GM12878 (cell line): ENCODE results near the gene EEPD1. TPM values are rescaled to one million over a fixed set of nuclear protein-coding genes. Genes with fewer than 3 reads are reported as not detected.

Source experiments
- ATAC-seq: fragments of 200-7000 bp; cut with Tn5 transposase; 3 replicates; pipeline ENCODE4 v1.9.1; 2020; ENCODE audit warnings: mild to moderate bottlenecking, moderate library complexity
- BruUV-seq: library from RNA; stranded (reverse); fragments of 400-500 nt; replicated peaks from 2 replicates; lab custom pipeline; 2021; lab: Mats Ljungman, UMichigan
- CTCF ChIA-PET: fragments of 300-600 bp; sonication (Branson Sonifier 250); formaldehyde crosslinking; extraction: SDS; loops from one replicate; lab custom pipeline; 2021; ENCODE audit warnings: inconsistent platforms; lab: Yijun Ruan, JAX
- POLR2A ChIA-PET: fragments of 350-600 bp; formaldehyde crosslinking; extraction: SDS; loops from one replicate; lab custom pipeline; 2021; ENCODE audit warnings: inconsistent platforms; lab: Charles Lee
- RAD21 ChIA-PET: fragments of 300-600 bp; sonication (Branson Sonifier 250); formaldehyde crosslinking; loops from one replicate; lab custom pipeline; 2023; ENCODE audit warnings: antibody characterized with exemption; ENCODE audit not compliant: unreplicated experiment; lab: Charles Lee
- SMC1A ChIA-PET: fragments of 300-600 bp; sonication (Branson Sonifier 250); formaldehyde crosslinking; loops from one replicate; lab custom pipeline; 2023; ENCODE audit not compliant: unreplicated experiment, uncharacterized antibody; lab: Charles Lee
- DNase-seq: peaks from one replicate; pipeline ENCODE4 v3.0.0-alpha.2; 2011; ENCODE audit warnings: low read depth, low spot score
- FAIRE-seq: peaks from 3 replicates; lab custom pipeline; 2011; peaks lifted over from hg19 to GRCh38; lab: Jason Lieb, UNC
- H2AFZ ChIP-seq: 2 replicates; pipeline ENCODE4 v1.6.0; 2011; ENCODE audit warnings: low read depth, low read length, control low read depth; ENCODE audit not compliant: control insufficient read depth
- H3K27ac ChIP-seq: 2 replicates; pipeline ENCODE4 v1.5.1; 2011; ENCODE audit warnings: control low read depth; ENCODE audit not compliant: control insufficient read depth, insufficient read depth
- H3K27me3 ChIP-seq, 2 experiments: replicated peaks in 1 of 2; 2 replicates each; pipeline versions ENCODE4 v1.6.0 to v1.6.1; 2011; ENCODE audit warnings: low read length in 1 of 2; ENCODE audit not compliant: control insufficient read depth in 2 of 2, insufficient read depth in 2 of 2
- H3K36me3 ChIP-seq, 2 experiments: 2 replicates each; pipeline ENCODE4 v1.5.1; 2011; ENCODE audit warnings: low read length in 1 of 2; ENCODE audit not compliant: control insufficient read depth in 2 of 2, insufficient read depth in 2 of 2
- H3K4me1 ChIP-seq: 2 replicates; pipeline ENCODE4 v1.6.1; 2011; ENCODE audit warnings: mild to moderate bottlenecking, low read length, moderate library complexity, mixed read lengths; ENCODE audit not compliant: control insufficient read depth, insufficient read depth
- H3K4me2 ChIP-seq: 2 replicates; pipeline ENCODE4 v1.6.0; 2011; ENCODE audit warnings: control low read depth; ENCODE audit not compliant: control insufficient read depth, insufficient read depth
- H3K4me3 ChIP-seq: fragments of 200-600 bp; sonication (generic); 2 replicates; pipeline ENCODE4 v1.5.1; 2016
- H3K79me2 ChIP-seq: 2 replicates; pipeline ENCODE4 v1.6.0; 2011; ENCODE audit warnings: low read length; ENCODE audit not compliant: control insufficient read depth, insufficient read depth
- H3K9ac ChIP-seq: 2 replicates; pipeline ENCODE4 v1.8.0; 2011; ENCODE audit warnings: low read length, control low read depth, mixed read lengths; ENCODE audit not compliant: control insufficient read depth, insufficient read depth
- H3K9me3 ChIP-seq: replicated peaks from 3 replicates; pipeline ENCODE4 v1.5.1; 2011; ENCODE audit warnings: mild to moderate bottlenecking, low read length; ENCODE audit not compliant: control insufficient read depth, insufficient read depth
- H4K20me1 ChIP-seq: 2 replicates; pipeline ENCODE4 v1.6.0; 2011; ENCODE audit not compliant: control insufficient read depth, insufficient read depth
- EGR1 ChIP-seq, 2 experiments: IDR thresholded peaks; 1 replicate in 1 of 2; 2 replicates in 1 of 2; pipeline ENCODE4 v1.6.1; 2011 to 2012; ENCODE audit warnings: low read depth in 2 of 2, low read length in 2 of 2, borderline replicate concordance in 1 of 2, mild to moderate bottlenecking in 1 of 2, moderate library complexity in 1 of 2
- NFIC ChIP-seq: IDR thresholded peaks from 2 replicates; pipeline ENCODE4 v1.6.1; 2012; ENCODE audit warnings: low read depth, mild to moderate bottlenecking, inconsistent platforms, low read length, moderate library complexity
- PAX8 ChIP-seq: fragments of 450-650 bp; IDR thresholded peaks from 2 replicates; pipeline ENCODE4 v1.6.1; 2017; ENCODE audit warnings: mild to moderate bottlenecking, moderate library complexity
- SMC3 ChIP-seq: IDR thresholded peaks from 2 replicates; pipeline ENCODE4 v1.6.1; 2011; ENCODE audit warnings: low read length, improper control_type of control experiment, borderline replicate concordance
- SPI1 ChIP-seq: IDR thresholded peaks from 2 replicates; pipeline ENCODE4 v1.6.1; 2011; ENCODE audit warnings: low read depth, mild to moderate bottlenecking, low read length, moderate library complexity, borderline replicate concordance; ENCODE audit not compliant: insufficient read depth
- SREBF1 ChIP-seq: IDR thresholded peaks from 2 replicates; pipeline ENCODE4 v1.6.1; 2012; ENCODE audit warnings: mild to moderate bottlenecking, low read length
- WGBS: methylation state at CpG from one replicate; pipeline ENCODE4 v1.1.6; 2016; ENCODE audit warnings: low lambda C conversion rate; ENCODE audit not compliant: insufficient replicate concordance, insufficient coverage; ENCODE audit errors: missing lambda C conversion rate; 5-methylcytosine and 5-hydroxymethylcytosine counted together
- in situ Hi-C: fragments of 300-500 bp; cut with MboI; formaldehyde crosslinking; loops from 9 replicates; pipeline ENCODE4 v1.14.3; 2018; ENCODE audit warnings: mixed read lengths
- intact Hi-C: fragments of 100-400 bp; cut with micrococcal nuclease; formaldehyde crosslinking; loops from one replicate; pipeline ENCODE4 v1.14.2; 2022; ENCODE audit not compliant: unreplicated experiment
- polyA plus RNA-seq, 11 experiments: library from polyadenylated mRNA; depleted of rRNA in 4 of 11; unstranded in 6 of 11; stranded (reverse) in 5 of 11; fragments of >200 nt; fragmentation: Nextera tagmentation in 4 of 11; fragmentation: Illumina TruSeq in 1 of 11; extraction: Ambion mirVana in 4 of 11; extraction: Trizol in 1 of 11; gene quantifications; 1 replicate in 1 of 11; 2 replicates in 10 of 11; pipeline versions ENCODE4 v1.2.1 to v1.2.3, GENCODE V29; 2011 to 2016; ENCODE audit warnings: inconsistent platforms in 2 of 11, missing spikeins in 2 of 11, low read depth in 1 of 11
- total RNA-seq, 4 experiments: library from RNA; depleted of rRNA in 3 of 4; stranded (reverse); fragments of >200 nt in 3 of 4; fragmentation: Illumina TruSeq in 1 of 4; extraction: Trizol in 1 of 4; gene quantifications; 2 replicates each; pipeline versions ENCODE4 v1.2.1 to v1.2.3, GENCODE V29; 2013 to 2021
- TF ChIP-seq, protein P1 (sequence below): fragments of 450-650 bp; IDR thresholded peaks from 2 replicates; pipeline ENCODE4 v1.6.1; 2017; ENCODE audit warnings: antibody characterized with exemption, mild to moderate bottlenecking, moderate library complexity
- TF ChIP-seq, protein P2 (sequence below): fragments of 450-650 bp; formaldehyde crosslinking; IDR thresholded peaks from 2 replicates; pipeline ENCODE4 v1.4.0; 2022; ENCODE audit warnings: mild to moderate bottlenecking, moderate library complexity

EEPD1 gene
- total and polyA plus RNA-seq, 10 of the 15 experiments (the other 5 are each of a cell fraction or from before 2014, with no cell fraction given): 0.24 to 2.8 (median 0.86) TPM; not detected in 1

- H3K4me2 ChIP-seq: no peak overlapping the region
- H3K9me3 ChIP-seq: no peaks in the 10 kb centered on the region
- no peaks in the 10 kb centered on the region for H3K27me3 ChIP-seq
- H3K79me2 ChIP-seq: no peaks in the 10 kb centered on the region
- no peaks in the 10 kb centered on the region for H3K4me1 ChIP-seq
- TF ChIP-seq SPI1: no peak
- TF ChIP-seq, protein P1, sequence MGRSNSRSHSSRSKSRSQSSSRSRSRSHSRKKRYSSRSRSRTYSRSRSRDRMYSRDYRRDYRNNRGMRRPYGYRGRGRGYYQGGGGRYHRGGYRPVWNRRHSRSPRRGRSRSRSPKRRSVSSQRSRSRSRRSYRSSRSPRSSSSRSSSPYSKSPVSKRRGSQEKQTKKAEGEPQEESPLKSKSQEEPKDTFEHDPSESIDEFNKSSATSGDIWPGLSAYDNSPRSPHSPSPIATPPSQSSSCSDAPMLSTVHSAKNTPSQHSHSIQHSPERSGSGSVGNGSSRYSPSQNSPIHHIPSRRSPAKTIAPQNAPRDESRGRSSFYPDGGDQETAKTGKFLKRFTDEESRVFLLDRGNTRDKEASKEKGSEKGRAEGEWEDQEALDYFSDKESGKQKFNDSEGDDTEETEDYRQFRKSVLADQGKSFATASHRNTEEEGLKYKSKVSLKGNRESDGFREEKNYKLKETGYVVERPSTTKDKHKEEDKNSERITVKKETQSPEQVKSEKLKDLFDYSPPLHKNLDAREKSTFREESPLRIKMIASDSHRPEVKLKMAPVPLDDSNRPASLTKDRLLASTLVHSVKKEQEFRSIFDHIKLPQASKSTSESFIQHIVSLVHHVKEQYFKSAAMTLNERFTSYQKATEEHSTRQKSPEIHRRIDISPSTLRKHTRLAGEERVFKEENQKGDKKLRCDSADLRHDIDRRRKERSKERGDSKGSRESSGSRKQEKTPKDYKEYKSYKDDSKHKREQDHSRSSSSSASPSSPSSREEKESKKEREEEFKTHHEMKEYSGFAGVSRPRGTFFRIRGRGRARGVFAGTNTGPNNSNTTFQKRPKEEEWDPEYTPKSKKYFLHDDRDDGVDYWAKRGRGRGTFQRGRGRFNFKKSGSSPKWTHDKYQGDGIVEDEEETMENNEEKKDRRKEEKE: no peak
- TF ChIP-seq, protein P2, sequence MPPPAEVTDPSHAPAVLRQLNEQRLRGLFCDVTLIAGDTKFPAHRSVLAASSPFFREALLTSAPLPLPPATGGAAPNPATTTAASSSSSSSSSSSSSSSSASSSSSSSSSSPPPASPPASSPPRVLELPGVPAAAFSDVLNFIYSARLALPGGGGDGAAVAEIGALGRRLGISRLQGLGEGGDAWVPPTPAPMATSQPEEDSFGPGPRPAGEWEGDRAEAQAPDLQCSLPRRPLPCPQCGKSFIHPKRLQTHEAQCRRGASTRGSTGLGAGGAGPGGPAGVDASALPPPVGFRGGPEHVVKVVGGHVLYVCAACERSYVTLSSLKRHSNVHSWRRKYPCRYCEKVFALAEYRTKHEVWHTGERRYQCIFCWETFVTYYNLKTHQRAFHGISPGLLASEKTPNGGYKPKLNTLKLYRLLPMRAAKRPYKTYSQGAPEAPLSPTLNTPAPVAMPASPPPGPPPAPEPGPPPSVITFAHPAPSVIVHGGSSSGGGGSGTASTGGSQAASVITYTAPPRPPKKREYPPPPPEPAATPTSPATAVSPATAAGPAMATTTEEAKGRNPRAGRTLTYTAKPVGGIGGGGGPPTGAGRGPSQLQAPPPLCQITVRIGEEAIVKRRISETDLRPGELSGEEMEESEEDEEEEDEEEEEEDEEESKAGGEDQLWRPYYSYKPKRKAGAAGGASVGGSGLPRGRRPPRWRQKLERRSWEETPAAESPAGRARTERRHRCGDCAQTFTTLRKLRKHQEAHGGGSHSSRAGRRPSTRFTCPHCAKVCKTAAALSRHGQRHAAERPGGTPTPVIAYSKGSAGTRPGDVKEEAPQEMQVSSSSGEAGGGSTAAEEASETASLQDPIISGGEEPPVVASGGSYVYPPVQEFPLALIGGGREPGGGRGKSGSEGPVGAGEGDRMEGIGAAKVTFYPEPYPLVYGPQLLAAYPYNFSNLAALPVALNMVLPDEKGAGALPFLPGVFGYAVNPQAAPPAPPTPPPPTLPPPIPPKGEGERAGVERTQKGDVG (CRISPR knock-in tag): no peak
- TF ChIP-seq EGR1 (IDR thresholded peaks at IDR 0.05; ENCODE audit: borderline replicate concordance in 1 of 2, low read depth in 2 of 2, low read length in 2 of 2): no peak
- no peak for TF ChIP-seq NFIC
- TF ChIP-seq SREBF1: no peak
- no peak for TF ChIP-seq PAX8
- TF ChIP-seq SMC3: no peak
- TF ChIP-seq, all 136 proteins: peak for 0
- SMC1A ChIA-PET: no interaction called here
- H4K20me1 ChIP-seq: no peaks in the 10 kb centered on the region
- H2AFZ ChIP-seq: no peak overlapping the region
- WGBS: 68% methylated on average over 4 of the region's 4 CpGs
- H3K27ac ChIP-seq: no peak overlapping the region
- DNase-seq (no peak), ATAC-seq (no peak), FAIRE-seq (no peak)
- RAD21 ChIA-PET: interaction anchor here (1.1 to 1.7 kb wide), 2 partner anchors 112 to 161 kb away, joined by 5 to 12 read pairs; no protein-coding TSS in a partner anchor
- CTCF ChIA-PET: interaction anchor here (0.6 to 0.7 kb wide), 2 partner anchors 30 to 120 kb away, joined by 3 to 4 read pairs; no protein-coding TSS in a partner anchor
- POLR2A ChIA-PET: no interaction called here
- intact Hi-C loops (no loop called here), in situ Hi-C loops (no loop called here)
- no peak overlapping the region for H3K4me3 ChIP-seq
- no peak overlapping the region for H3K9ac ChIP-seq
- no TSS peak for BruUV-seq
- H3K36me3 ChIP-seq: no peaks in the 10 kb centered on the region
Measured at GRCh38 chr7:36131026-36131425, 22.0 kb upstream of the EEPD1 start.
